Ishikawa (cell line): ENCODE data around the gene MYH16.

ENCODE experiments used
- CEBPB ChIP-seq: IDR thresholded peaks from 2 replicates; pipeline ENCODE4 v1.6.1; 2012
- CREB1 ChIP-seq: IDR thresholded peaks from 2 replicates; pipeline ENCODE4 v1.6.1; 2012; ENCODE audit warnings: low read depth
- FOXM1 ChIP-seq: IDR thresholded peaks from 2 replicates; pipeline ENCODE4 v1.6.1; 2012; ENCODE audit warnings: low read depth, borderline replicate concordance
- MAX ChIP-seq: IDR thresholded peaks from 2 replicates; pipeline ENCODE4 v1.6.1; 2012
- NFIC ChIP-seq: IDR thresholded peaks from 2 replicates; pipeline ENCODE4 v1.6.1; 2012
- RAD21 ChIP-seq: IDR thresholded peaks from 2 replicates; pipeline ENCODE4 v1.6.1; 2012; ENCODE audit warnings: low read depth
- REST ChIP-seq: IDR thresholded peaks from 2 replicates; pipeline ENCODE4 v1.6.1; 2012; ENCODE audit warnings: low read depth, mild to moderate bottlenecking
- USF1 ChIP-seq: IDR thresholded peaks from 2 replicates; pipeline ENCODE4 v1.6.1; 2012
- YY1 ChIP-seq: IDR thresholded peaks from 2 replicates; pipeline ENCODE4 v1.6.1; 2012; ENCODE audit warnings: low read depth

- TF ChIP-seq CREB1 = no peak
- TF ChIP-seq USF1 = no peak
- no peak for TF ChIP-seq YY1
- TF ChIP-seq CEBPB = no peak
- TF ChIP-seq MAX = no peak
- no peak for TF ChIP-seq REST
- no peak for TF ChIP-seq FOXM1
- TF ChIP-seq NFIC = no peak
- TF ChIP-seq RAD21 = no peak
Observed at GRCh38 chr7:99224899-99225265, 47.8 kb upstream of the MYH16 start.
